Superior temporal gyrus (tissue), 1 donor: ENCODE measurements around the gene POU2AF1.

Experiments
- DNase-seq: peaks from one replicate; pipeline ENCODE4 v3.0.0-alpha.2; 2016; ENCODE audit errors: extremely low spot score

POU2AF1 gene, protein sequence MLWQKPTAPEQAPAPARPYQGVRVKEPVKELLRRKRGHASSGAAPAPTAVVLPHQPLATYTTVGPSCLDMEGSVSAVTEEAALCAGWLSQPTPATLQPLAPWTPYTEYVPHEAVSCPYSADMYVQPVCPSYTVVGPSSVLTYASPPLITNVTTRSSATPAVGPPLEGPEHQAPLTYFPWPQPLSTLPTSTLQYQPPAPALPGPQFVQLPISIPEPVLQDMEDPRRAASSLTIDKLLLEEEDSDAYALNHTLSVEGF

DNA sequence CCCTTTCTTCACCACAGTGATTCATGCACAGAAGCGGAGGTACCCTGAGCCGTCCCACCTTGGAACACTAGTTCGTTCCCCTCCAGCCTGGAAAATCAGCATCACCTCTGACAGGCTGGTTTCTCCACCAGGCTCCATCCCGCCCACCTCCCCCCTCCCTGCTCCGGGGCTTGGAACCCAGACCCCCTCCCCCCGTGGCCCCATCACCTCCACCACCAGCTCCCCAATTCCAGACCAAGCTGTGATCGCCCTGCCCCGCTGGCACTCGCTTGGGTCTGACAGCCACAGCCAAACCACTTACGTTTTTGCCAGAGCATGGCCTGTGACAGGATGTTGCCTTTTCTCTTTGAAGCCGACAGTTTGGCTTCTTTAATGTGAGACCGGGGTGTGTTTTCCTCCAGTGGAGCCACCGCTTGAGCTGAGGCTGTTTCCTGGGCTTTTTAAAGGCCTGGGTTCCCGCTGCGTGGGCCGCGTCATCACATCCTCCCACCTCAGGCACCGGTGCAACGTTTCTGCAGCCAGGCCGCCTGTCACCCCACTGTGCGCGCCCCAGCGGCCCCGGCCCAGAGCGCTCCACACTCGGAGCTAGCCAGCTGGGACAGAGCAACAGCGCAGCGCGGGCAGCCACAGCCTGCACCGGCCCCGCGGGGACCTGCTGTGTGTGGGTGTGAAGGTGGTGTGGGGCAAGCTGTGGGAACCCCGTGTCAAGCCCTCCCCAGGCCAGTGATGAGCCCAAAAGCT is at the start of gene POU2AF1:
POU2AF1 (minus strand) TSS at position 415 of the 741 bp plus-strand sequence; CDS start at position 317, 98 bp downstream.
- DNase-seq, result no peak

DNA sequence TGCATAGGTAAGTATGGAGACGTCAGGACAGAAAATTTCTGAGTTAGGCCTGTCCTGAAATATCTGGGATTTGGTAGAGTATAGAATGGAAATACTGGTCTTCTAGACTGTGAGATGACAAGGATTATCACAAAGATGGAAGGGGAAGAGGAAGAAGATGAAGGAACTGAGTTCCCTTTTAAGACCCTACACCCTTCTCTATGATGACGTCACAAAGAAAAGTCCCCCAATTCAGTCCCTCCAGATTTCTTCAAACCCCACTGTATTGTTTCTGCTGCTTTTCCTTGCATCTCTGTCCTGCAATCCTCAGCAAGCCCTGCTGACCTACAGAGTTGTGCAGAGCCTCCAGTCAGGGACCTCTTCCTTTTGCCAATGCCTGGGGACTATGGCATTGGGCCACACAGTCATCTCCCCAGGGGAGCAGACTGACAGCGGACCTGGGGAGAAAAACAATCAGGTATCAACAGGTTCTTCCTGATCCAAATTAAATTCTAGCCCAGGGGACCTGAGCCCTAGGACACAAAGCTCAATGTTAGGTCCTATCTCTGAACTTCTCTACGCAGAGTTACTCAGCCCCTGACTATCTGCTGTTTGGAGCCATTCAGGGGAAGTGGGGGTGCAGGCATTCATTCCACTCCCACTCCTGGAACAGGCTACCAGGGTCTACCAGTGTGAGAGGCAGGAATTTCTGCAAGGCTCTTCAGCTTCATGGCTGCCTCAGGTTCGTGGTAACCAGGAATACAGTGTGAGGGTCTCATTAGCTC is 49.2 kb upstream of the POU2AF1 start:
- no peak for DNase-seq

DNA sequence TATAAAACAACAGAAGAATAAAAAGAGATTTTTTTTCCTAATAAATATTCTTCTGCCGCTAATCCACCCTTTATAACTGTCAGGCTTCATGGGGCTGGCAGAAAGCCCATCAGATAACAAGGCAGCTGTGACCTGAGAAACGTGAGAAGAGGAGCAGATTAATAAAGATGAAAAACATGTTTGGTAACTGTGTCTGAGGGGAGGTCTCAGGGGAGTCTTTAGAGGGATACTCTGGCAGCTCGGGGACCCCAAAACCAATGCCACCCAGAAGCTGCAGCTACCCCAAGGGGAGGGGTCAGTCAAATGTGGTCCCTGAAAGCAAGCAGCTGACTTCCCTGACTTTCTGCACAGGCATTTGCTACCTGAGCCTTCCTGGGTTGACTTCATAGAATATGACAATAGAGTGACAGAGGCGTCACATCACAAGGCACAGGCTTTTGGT is 48.4 kb upstream of the POU2AF1 start:
- DNase-seq, result no peak

DNA sequence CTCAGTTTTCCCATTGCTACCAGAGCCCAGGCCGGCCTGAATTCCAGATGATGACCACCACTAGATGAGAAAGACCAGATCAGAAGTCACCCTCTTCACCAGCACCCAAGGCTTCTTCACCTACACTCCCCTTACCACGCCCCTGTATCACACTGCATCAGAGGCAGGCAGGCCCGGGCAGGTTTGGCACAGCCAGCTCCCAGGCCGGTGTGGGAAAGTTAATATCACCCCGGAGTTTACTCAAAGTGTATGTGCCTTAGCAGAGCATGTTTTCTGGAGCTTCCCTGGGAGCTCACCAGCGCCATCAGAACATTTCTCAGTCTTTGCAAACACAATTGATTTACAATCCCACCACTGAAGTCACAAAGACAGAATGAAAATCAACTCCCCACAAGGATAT is 47.5 kb upstream of the POU2AF1 start:
- no peak for DNase-seq

DNA sequence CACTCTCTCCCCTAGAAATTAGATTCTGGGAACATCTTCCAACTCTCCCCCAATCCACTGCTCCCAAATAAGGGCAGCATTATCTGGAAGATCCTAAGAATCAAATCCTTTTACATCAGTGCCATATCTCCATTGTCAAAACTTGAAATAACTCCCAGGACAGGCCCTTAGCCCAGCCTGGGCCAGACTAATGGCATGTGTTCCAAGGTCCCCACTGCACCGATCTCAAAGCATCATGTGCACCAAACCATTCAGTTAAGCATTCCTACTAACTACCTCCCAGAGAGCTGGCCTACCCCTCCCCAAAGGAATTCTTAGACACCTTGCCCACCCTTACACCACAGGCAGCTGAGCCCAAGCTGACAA is 44.2 kb upstream of the POU2AF1 start:
- no peak for DNase-seq

DNA sequence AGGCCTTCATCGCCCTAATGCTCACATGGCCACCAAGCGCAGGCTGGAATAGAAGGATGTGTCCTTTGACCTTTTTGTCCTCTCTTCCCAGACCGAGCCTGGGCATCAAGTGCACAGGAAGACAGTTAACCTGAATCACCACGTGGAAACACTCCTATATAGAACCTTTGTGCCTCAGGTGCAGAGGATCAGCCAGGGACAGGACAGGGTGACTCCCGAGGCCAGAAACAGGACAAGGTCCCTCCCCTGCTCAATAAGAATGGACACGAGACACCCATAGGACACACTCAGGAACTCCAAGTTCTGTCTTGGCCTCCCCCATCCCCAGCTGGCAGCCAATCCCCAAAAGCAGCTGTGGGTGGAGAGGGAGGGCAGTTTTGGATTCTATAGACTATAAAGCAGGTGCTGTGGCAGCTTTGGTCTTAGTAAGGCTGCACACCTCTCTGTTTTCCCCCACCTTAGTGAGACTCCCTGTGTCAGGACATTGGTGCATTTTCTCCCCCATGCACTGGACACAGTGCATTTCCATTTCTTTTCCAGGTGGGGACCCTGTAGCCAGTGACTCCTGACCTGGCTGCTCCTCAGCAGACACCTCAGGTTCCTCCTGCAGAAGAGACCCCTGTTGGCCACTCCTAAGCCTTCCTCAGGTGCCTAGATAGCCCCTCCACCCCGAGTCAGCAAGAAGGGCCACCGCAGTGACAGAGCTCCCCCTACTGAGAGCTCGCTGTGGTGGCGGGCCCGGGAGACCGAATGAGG is 43.6 kb upstream of the POU2AF1 start:
- peak; percentile 67 for DNase-seq

DNA sequence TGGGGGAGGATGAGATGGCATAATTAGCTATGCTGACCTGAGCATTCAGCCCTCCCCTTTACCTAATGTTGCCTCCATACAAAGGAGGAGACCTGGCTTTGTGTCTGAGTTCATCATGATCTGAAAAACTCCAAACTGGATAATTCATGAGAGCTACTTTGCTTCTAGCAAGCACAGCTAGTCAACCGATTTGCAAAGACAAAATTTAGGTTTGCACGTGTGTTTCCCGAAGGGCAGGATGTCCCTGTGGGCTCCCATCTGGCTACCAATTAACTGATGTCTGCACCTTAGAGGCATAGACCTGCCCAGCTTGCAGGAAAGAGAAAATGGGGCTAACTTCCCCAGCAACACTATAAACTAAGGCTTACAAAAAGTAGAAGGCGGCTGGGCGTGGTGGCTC is 42.2 kb upstream of the POU2AF1 start:
- no peak for DNase-seq

DNA sequence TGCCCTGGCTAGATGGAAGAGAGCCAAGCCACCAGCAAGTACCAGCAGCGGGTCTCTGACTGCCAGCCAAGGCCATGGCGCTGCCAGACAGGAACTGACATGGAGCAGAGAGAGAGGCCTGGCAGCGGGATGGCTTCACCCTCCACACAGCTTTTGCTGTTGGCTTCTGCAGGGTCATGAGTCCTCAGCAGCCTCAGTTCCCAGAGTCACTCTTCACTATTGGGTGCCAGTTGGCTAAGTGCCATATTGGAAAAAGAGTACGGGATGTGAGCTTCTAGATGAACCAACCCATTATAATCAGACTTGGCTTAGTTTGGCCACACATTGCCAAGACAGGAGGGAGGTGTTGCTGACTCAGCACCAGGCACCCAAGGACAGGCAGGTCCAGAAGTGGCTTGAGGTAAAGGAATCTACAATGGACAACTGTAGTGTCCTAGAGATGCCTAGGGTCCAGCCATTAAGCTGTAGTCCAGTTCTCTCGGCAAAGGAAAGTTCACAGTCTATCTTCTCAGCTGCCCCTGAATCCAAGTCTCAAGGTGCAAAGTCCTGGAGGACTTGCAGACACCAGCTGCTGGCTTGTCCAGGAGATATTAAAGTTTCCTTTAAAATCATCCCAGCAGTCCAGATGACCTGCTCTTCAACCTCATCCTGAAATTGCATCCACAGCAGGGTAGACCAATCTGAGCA is 40.7 kb upstream of the POU2AF1 start:
- DNase-seq, result peak; percentile 70

DNA sequence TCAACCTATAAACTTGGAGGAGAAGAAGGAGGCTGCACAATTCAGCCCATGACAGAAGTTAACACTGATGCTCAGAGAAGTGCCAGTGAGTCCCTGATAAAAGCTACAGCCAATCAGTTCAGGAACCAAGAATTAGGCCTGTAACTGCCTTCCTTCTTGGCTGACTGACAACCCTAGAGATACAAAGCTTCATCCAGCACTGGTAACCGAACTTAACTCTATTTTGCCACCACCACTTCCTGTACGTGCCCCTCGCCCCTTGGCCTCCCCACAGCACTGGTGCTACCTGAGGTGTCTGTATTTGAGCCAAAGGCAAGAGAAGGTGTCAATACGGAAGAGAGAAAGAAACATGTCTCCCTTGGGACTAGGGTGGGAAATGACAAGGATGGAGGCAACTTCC is 40.1 kb upstream of the POU2AF1 start:
- no peak for DNase-seq

DNA sequence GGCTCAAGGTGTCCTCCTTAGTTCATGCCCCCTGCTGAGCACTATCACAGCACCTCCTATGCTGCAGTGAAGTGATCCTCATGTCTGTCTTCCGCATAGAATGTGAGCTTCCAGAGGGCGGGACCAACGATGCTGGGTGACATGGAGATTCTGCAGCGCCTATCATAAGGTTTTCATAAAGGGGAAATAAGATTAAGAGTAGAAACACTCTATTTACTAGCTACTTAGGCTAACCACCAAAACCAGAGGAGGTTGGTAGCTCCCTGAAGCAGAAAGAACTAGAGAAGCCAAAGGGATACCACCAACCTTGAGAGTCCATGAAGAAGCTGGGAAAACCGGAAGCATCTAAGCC is 39.3 kb upstream of the POU2AF1 start:
- DNase-seq, result no peak

DNA sequence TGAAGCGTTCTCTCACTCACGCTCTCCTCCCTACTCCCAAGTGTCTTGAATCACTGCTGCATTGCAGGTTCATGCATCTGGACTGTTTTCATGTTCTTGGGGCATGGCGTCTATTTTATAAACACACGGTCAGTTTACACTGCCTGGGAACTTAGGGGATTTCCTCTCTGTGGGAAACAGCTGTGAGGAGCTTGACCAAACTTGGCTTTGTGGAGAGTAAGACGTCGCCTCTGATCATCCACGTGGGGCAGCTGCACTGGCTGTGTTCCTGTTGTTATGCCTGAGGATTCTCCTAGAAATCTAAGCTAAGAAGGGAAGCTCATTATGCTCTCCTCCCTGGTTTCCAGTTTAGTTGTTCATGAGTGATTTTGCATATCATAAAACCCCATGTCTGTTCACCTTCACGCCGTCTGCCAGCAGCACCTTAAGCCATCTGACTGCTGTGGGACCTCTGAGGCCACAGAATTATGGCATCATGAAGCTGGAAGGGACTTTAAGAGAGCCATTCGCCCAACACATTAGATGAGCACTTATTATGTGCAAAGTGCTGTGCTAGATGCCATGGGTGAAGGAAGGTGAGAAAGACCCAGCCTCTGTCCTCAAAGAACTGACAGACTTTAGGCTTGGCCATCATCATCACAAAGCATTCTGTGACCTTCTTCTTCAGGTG is 38.8 kb upstream of the POU2AF1 start:
- no peak for DNase-seq

DNA sequence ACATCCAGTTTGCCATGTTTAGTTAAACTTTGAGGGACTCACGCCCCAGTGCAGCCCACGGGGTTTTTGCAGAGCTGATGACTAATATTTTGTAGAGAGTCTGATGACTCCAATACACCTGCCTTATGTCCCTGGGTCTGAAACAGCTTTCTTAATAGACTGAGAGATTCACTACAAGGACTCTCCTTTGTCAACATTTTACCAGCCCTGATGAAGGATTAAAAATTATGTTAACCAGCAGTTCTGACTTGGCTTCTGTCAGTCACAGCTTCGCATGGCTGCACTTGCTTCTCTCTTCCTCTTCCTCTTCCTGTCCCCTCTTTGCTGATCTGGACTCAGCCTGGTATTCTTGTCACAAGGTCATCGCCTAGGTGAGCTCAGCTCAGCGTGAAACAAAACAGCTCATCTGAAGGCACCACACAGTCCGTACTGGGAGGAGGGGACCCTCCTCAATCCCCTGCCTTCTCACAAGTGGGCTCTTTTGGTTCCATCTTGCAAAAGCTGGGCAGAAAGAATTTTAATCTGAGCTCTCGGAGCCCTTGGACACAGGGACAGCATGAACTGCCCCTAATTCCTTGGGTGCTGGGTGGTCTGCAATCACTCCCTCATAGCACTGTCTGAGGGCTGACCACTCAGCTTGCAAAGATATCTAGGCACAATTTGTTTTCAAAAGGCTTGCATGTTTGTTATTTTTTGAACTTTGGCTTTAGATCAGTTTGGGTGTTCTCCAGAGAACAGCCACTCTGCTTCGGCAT is 38.1 kb upstream of the POU2AF1 start:
- DNase-seq, result no peak

DNA sequence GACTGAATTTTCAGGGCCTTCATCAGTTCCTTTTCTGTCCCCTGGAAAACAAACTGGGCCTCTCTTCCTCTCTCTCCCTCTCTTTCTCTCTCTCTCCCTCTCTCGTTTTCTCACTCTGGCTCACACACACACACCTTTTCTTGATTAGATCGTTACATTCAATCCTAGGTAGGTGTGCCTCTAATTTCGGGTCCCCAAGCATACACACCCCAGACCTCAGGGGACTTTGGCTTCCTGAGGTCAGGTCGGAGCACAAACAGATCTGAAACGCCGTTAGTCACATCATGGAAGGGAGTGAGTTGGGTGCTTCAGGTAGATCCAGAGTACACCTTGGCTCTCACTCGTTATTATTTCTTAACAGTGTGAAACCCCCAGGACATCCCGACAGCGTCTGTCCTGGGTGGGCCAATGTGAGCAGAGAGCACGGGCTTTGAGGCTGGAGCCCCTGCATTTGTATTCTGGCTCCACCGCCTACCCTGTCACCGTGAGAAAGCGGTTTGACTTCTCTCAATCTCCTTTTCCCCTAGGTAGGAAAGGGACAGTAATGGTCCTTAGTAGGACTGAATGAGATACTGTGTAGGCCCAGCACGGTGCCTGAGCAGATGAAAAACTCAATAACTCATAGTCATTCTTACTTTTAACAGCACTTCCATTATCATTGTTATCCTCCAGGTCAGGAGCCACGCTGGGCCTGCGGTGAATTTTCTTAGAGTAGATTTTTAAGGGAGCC is 37.3 kb upstream of the POU2AF1 start:
- no peak for DNase-seq

DNA sequence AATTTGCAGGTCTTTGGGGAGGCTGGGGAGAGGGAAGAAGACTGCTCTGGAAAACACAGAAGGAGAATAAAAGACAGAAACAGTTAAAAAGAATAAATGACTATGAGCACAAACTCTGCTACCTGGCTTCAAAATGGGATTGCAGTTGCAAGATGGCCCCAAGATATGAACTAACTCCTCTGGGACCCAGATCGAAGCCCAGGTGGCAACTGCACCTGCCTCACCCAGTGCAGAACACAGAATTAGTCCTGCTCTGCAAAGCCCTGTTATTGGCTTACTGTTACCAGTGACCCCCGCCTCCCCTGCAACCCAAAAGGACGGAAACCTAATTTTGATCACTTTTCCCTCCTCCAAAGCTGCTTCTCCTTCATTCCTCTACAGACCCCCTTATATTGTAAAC is 35.9 kb upstream of the POU2AF1 start:
- no peak for DNase-seq

DNA sequence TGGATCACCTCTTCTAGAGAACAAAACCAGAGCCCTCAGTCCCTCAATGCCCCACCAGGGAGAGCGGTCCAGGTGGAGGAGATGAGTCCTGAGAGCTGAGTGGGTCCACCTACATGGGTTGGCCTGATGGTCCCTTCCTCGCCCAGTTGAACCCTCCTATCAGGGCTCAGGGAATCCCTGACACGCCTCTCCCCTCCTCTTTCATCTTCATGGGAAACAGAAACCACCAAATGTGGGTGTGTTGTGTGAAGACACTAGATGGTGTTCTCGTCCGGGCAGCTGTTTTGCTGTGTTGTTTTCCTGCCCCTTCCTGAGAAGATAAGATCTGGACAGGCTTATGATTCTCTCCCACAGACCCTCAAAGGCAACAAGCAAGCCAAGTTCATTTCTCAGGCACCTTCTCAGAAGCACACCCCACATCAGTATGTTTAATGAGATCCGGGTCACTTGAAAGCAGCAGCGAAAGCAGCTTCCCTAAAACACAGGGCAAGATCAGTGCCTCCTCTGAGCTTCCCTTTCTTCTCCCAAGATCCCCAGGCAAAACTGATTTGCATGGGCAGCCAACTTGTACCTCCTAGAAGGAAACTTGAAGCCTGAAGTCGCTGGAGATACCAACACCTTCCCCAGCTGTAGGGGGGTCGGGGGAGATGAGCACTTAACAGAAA is 35.3 kb upstream of the POU2AF1 start:
- DNase-seq, result no peak

DNA sequence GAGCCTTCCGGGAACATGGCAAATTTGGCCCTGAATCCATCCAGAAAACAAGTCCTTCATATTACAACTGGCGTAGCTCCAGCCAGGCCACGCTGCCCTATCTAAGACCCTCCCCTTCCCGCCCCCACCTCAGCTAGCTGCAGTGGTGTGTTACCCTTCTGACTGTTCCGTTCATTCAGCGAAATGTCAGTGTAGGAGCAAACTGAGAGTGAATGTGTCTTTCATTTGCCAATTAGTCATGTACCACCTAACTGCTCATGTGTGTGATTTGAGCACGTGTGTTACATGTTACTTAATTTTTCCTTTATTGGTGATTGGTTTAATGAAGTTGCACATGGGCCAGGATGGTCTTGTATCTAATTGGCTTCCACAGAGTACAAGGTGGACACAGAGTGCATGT is 34.8 kb upstream of the POU2AF1 start:
- no peak for DNase-seq

DNA sequence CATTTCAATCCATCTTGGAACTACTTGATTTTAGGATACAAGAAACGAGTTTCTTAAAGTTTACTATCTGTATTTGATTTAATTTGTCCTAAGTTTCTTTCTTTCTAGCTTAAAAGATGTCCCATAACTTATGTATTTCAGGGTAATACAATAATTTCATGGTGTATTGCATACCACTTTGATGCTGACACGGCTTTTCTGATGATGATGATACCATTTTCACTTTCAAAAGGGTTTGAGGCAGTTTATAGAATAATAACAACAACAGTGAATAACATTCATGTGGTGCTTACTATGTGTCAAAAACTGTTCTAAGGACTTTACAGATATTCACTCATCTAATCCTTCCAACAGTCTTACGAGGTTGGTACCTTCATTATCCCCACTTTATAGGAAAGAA is 33.2 kb upstream of the POU2AF1 start:
- DNase-seq, result no peak

DNA sequence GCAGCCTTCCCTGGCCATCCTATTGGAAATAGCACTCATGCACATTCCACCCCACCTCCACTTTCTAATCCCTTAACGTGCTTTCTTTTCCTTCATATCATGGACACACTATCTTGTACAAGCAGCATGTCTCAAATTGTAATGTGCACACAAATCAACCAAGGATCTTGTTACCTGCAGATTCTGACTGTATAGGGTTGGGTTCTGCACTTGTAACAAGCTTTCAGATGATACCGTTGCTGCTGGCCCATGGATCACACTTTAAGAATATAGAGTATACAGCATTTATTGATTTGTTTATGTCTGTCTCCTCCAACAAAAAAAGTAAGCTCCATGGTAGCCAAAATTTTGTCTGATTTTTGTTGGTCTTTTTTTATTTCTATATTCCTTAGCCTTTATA is 32.4 kb upstream of the POU2AF1 start:
- no peak for DNase-seq

DNA sequence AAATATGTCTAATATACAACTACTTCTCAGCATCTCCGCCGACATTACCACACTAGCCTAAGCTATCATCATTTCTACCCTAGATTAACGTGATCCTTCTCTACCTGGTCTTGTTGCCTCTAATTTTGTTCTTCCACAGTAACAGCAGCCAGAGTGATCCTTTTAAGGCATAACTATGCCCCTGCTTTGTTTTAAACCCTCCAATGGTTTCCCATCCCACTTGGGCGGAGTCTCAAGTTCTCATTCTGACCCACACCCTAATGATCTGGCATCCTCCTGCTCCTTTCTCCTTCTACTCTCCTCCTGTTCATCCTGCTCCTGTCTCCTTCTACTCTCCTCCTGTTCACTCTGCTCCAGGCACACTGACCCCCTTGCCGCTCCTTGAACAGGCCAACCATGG is 31.9 kb upstream of the POU2AF1 start:
- DNase-seq, result no peak
